ENCODE measurements around the gene LTBP4. TPM values are rescaled to one million over a fixed set of nuclear protein-coding genes. Genes with fewer than 3 reads are reported as not detected.

LTBP4 gene
- total RNA-seq, 1 experiment from 2014 or later, result 20.3 TPM

DNA sequence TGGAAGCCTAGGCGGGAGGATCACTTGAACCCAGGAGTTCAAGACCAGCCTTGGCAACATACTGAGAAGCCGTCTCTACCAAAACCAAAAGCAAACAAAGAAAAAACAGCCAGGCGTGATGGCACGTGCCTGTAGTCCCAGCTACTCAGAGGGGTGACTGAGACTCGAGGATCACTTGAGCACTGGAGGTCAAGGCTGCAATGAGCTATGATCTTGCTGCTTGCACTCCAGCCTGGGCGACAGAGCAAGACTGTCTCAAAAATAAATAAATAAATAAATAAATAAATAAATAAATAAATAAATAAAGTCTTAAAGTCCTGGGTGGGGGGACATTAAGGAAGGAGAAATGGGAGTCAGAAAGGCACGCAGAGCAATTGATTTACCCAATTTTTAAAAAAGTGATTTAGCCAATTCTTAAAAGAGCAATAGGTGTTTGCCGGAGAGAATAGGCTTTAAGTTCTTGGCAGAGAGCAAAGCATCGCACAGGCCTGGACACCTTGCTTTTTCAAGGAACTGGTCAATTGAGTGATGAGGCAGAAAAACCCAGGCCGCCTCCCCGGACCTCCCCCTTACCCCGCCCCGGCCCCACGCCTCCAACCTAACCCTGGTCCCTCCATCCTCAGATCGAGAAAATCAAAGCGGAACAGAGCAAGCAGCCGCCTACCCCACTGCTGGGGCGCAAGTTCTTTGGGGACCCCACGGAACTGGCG lies 34.0 kb upstream of the LTBP4 start:
- intact Hi-C loops (cut with micrococcal nuclease; ENCODE audit: unreplicated experiment), result no loop called here
- Mint-ChIP-seq H3K27me3 (ENCODE audit: unreplicated experiment) (peaks cover 78% of the 10 kb centered on the region), H3K27ac (ENCODE audit: unreplicated experiment) (no peak overlapping the region), H3K4me1 (ENCODE audit: low read depth, unreplicated experiment) (peaks cover 18% of the 10 kb centered on the region), H3K9me3 (ENCODE audit: low read depth, unreplicated experiment) (no peaks in the 10 kb centered on the region), H3K36me3 (ENCODE audit: insufficient read depth, unreplicated experiment) (peaks cover 13% of the 10 kb centered on the region), H3K4me3 (ENCODE audit: low read depth, unreplicated experiment) (peak overlapping the region; percentile 53)
- TF ChIP-seq, protein P1, sequence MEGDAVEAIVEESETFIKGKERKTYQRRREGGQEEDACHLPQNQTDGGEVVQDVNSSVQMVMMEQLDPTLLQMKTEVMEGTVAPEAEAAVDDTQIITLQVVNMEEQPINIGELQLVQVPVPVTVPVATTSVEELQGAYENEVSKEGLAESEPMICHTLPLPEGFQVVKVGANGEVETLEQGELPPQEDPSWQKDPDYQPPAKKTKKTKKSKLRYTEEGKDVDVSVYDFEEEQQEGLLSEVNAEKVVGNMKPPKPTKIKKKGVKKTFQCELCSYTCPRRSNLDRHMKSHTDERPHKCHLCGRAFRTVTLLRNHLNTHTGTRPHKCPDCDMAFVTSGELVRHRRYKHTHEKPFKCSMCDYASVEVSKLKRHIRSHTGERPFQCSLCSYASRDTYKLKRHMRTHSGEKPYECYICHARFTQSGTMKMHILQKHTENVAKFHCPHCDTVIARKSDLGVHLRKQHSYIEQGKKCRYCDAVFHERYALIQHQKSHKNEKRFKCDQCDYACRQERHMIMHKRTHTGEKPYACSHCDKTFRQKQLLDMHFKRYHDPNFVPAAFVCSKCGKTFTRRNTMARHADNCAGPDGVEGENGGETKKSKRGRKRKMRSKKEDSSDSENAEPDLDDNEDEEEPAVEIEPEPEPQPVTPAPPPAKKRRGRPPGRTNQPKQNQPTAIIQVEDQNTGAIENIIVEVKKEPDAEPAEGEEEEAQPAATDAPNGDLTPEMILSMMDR (IDR thresholded peaks at IDR 0.05; ENCODE audit: unreplicated experiment), result no peak
- CTCF ChIA-PET, result no interaction called here
- DNase-seq, result no peak
- BruUV-seq (replicated peaks), result no TSS peak

DNA sequence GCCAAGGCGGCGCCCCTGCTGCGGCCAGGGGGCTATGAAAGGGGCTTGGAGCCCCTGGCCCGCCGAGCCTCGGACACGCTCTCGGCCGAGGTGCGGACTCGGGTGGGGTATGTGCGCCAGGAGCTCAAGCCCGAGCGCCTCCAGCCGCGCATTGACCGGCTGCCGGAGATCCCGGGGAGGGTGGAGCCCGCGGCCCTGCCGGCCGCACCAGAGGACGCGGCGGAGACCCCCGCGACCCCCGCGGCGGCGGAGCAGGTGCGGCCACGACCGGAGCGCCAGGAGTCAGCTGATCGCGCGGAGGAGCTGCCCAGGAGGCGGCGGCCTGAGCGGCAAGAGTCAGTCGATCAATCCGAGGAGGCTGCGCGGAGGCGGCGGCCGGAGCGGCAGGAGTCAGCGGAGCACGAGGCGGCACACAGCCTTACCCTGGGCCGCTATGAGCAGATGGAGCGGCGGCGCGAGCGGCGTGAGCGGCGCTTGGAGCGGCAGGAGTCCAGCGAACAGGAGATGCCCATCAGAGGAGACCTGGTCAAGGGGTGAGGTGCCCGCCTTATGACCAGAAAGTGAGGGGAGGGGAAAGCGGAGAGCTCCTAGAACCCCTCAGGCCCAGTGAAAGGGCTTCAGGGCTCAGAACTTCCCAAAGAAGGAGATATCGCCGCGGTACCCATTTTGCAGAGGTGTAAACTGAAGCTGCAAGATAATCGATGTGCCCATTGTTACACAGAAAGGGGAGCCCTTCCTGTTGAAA lies 33.2 kb upstream of the LTBP4 start:
- Mint-ChIP-seq H3K4me1 (ENCODE audit: low read depth, unreplicated experiment) (peaks cover 18% of the 10 kb centered on the region), H3K4me3 (ENCODE audit: low read depth, unreplicated experiment) (peak overlapping the region; percentile 53), H3K36me3 (ENCODE audit: insufficient read depth, unreplicated experiment) (peaks cover 13% of the 10 kb centered on the region), H3K27ac (ENCODE audit: unreplicated experiment) (no peak overlapping the region), H3K9me3 (ENCODE audit: low read depth, unreplicated experiment) (no peaks in the 10 kb centered on the region), H3K27me3 (ENCODE audit: unreplicated experiment) (peaks cover 74% of the 10 kb centered on the region)
- TF ChIP-seq, protein P1 (IDR thresholded peaks at IDR 0.05; ENCODE audit: unreplicated experiment), result no peak
- BruUV-seq (replicated peaks), result no TSS peak
- CTCF ChIA-PET, result no interaction called here
- no peak for DNase-seq
- intact Hi-C loops (cut with micrococcal nuclease; ENCODE audit: unreplicated experiment), result no loop called here

DNA sequence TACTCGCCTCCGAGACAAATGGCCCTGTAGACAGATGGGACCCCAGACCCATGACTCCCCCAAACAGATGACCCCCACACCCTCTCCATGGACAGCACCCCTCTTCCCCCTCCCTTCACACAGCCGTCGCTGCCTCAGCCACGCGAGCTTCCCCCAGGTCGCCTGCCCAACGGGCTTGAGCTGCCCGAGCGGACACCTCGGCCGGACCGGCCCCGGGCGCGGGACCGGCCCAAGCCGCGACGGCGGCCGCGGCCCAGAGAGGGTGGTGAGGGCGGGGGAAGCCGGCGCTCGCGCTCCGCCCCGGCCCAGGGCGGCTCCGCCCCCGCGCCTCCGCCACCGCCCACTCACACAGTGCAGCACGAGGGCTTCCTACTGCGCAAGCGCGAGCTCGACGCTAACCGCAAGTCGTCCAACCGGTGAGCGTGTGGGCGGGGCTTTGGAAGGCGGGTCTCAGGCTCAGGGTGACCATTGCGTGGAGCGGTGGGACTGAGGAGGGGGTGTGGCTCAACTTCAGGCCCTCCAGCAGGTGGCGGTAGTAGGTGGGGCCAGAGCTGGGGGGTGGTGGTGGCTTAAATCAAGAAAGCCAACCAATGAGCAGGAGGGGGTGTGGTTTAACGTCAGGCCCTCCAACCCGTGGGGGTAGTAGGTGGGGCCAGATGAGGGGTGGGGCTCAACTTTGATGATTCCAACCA lies 30.7 kb upstream of the LTBP4 start:
- H3K4me3 Mint-ChIP-seq (ENCODE audit: low read depth, unreplicated experiment), result peak overlapping the region; percentile 42
- no TSS peak for BruUV-seq (replicated peaks)
- intact Hi-C loops (cut with micrococcal nuclease; ENCODE audit: unreplicated experiment), result no loop called here
- no peaks in the 10 kb centered on the region for H3K9me3 Mint-ChIP-seq (ENCODE audit: low read depth, unreplicated experiment)
- peaks cover 17% of the 10 kb centered on the region for H3K36me3 Mint-ChIP-seq (ENCODE audit: insufficient read depth, unreplicated experiment)
- CTCF ChIA-PET, result interaction anchor here (0.5 to 1.4 kb wide), 11 partner anchors 11 to 265 kb away, joined by 3 to 10 read pairs (median 4); no protein-coding TSS in a partner anchor
- H3K4me1 Mint-ChIP-seq (ENCODE audit: low read depth, unreplicated experiment), result peaks cover 18% of the 10 kb centered on the region
- H3K27me3 Mint-ChIP-seq (ENCODE audit: unreplicated experiment), result peaks cover 55% of the 10 kb centered on the region
- DNase-seq, result peak; percentile 100
- TF ChIP-seq, protein P1 (IDR thresholded peaks at IDR 0.05; ENCODE audit: unreplicated experiment), result no peak
- H3K27ac Mint-ChIP-seq (ENCODE audit: unreplicated experiment), result peak overlapping the region; percentile 77

DNA sequence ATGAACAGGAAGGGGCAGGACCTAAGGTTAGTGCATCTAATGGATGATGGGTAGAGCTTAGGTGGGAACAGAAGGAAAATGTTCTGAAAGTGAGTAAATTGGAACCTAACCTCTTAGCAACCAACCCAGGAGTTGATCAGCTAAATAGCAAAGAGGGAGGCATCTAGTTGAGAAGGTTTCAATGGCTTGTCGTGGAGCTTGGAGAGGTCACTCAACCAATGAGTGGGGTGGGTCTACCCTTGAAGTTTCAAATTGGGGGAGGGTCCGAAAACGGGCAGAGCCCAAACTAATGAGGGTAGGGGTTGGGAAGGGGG lies 30.2 kb upstream of the LTBP4 start:
- Mint-ChIP-seq H3K36me3 (ENCODE audit: insufficient read depth, unreplicated experiment) (peaks cover 17% of the 10 kb centered on the region), H3K27ac (ENCODE audit: unreplicated experiment) (peak overlapping the region; percentile 77), H3K27me3 (ENCODE audit: unreplicated experiment) (peaks cover 50% of the 10 kb centered on the region), H3K9me3 (ENCODE audit: low read depth, unreplicated experiment) (no peaks in the 10 kb centered on the region), H3K4me1 (ENCODE audit: low read depth, unreplicated experiment) (peaks cover 18% of the 10 kb centered on the region), H3K4me3 (ENCODE audit: low read depth, unreplicated experiment) (peak overlapping the region; percentile 42)
- TF ChIP-seq, protein P1 (IDR thresholded peaks at IDR 0.05; ENCODE audit: unreplicated experiment), result no peak
- CTCF ChIA-PET, result interaction anchor here (0.5 to 1.4 kb wide), 12 partner anchors 11 to 649 kb away, joined by 3 to 10 read pairs (median 4); no protein-coding TSS in a partner anchor
- no TSS peak for BruUV-seq (replicated peaks)
- no peak for DNase-seq
- intact Hi-C loops (cut with micrococcal nuclease; ENCODE audit: unreplicated experiment), result no loop called here
